SK-N-SH treated with all-trans-retinoic acid at 6 μM for 48 hours (cell line): ENCODE results near the gene ZNF709.

Experiments used
- ATAC-seq: fragments of 200-7000 bp; cut with Tn5 transposase; 3 replicates; pipeline ENCODE4 v1.9.1; 2020; ENCODE audit warnings: mild to moderate bottlenecking, moderate library complexity
- ARNTL ChIP-seq: fragments of 450-650 bp; formaldehyde crosslinking; IDR thresholded peaks from 2 replicates; pipeline ENCODE4 v1.5.0; 2020; ENCODE audit warnings: low read depth, mild to moderate bottlenecking, moderate library complexity, borderline replicate concordance
- BACH2 ChIP-seq: fragments of 250-450 bp; sonication (Bioruptor Pico); IDR thresholded peaks from 2 replicates; pipeline ENCODE4 v1.9.0; 2021; ENCODE audit warnings: mild to moderate bottlenecking, borderline replicate concordance
- CREB5 ChIP-seq: fragments of 250-450 bp; sonication (Bioruptor Pico); IDR thresholded peaks from 2 replicates; pipeline ENCODE4 v1.5.1; 2020; ENCODE audit warnings: low read depth, mild to moderate bottlenecking, moderate library complexity
- CSDC2 ChIP-seq: fragments of 250-450 bp; sonication (Bioruptor Pico); IDR thresholded peaks from 2 replicates; pipeline ENCODE4 v1.5.0; 2020; ENCODE audit warnings: mild to moderate bottlenecking, moderate library complexity
- CSRNP3 ChIP-seq: fragments of 250-450 bp; sonication (Bioruptor Pico); IDR thresholded peaks from 2 replicates; pipeline ENCODE4 v1.5.1; 2021; ENCODE audit warnings: mild to moderate bottlenecking, moderate library complexity
- ESRRG ChIP-seq: fragments of 250-450 bp; sonication (Bioruptor Pico); IDR thresholded peaks from 2 replicates; pipeline ENCODE4 v1.6.1; 2021; ENCODE audit warnings: mild to moderate bottlenecking
- PATZ1 ChIP-seq: fragments of 250-450 bp; sonication (Bioruptor Pico); IDR thresholded peaks from 2 replicates; pipeline ENCODE4 v1.8.0; 2020; ENCODE audit warnings: mild to moderate bottlenecking, moderate library complexity, borderline replicate concordance
- POU6F1 ChIP-seq: fragments of 250-450 bp; sonication (Bioruptor Pico); IDR thresholded peaks from 2 replicates; pipeline ENCODE4 v1.8.0; 2021; ENCODE audit warnings: low read depth, mild to moderate bottlenecking, moderate library complexity, borderline replicate concordance
- PPARA ChIP-seq: fragments of 250-450 bp; sonication (Bioruptor Pico); IDR thresholded peaks from 2 replicates; pipeline ENCODE4 v1.5.0; 2020; ENCODE audit warnings: mild to moderate bottlenecking, borderline replicate concordance
- SNAI2 ChIP-seq: fragments of 250-450 bp; sonication (Bioruptor Pico); IDR thresholded peaks from 2 replicates; pipeline ENCODE4 v1.5.0; 2020; ENCODE audit warnings: mild to moderate bottlenecking, moderate library complexity
- TCF4 ChIP-seq: fragments of 250-450 bp; sonication (Bioruptor Pico); IDR thresholded peaks from 2 replicates; pipeline ENCODE4 v1.8.0; 2021; ENCODE audit warnings: mild to moderate bottlenecking, moderate library complexity, borderline replicate concordance
- TOX ChIP-seq: fragments of 250-450 bp; sonication (Bioruptor Pico); IDR thresholded peaks from 2 replicates; pipeline ENCODE4 v1.8.0; 2021; ENCODE audit warnings: mild to moderate bottlenecking, moderate library complexity, borderline replicate concordance
- ZC3H10 ChIP-seq: fragments of 250-450 bp; sonication (Bioruptor Pico); IDR thresholded peaks from 2 replicates; pipeline ENCODE4 v1.5.1; 2021; ENCODE audit warnings: mild to moderate bottlenecking, moderate library complexity
- ZFP3 ChIP-seq: fragments of 250-450 bp; sonication (Bioruptor Pico); IDR thresholded peaks from 2 replicates; pipeline ENCODE4 v1.5.0; 2020; ENCODE audit warnings: mild to moderate bottlenecking, moderate library complexity
- ZNF565 ChIP-seq: fragments of 450-650 bp; formaldehyde crosslinking; conservative IDR thresholded peaks from 2 replicates; pipeline ENCODE4 v1.5.0; 2020; ENCODE audit warnings: low read depth, mild to moderate bottlenecking, moderate library complexity
- ZNF70 ChIP-seq: fragments of 450-650 bp; formaldehyde crosslinking; IDR thresholded peaks from 2 replicates; pipeline ENCODE4 v1.5.0; 2020; ENCODE audit warnings: mild to moderate bottlenecking, moderate library complexity
- ZNF8 ChIP-seq: fragments of 450-650 bp; formaldehyde crosslinking; IDR thresholded peaks from 2 replicates; pipeline ENCODE4 v1.5.0; 2020; ENCODE audit warnings: mild to moderate bottlenecking, moderate library complexity

The ZNF709 gene

GRCh38 chr19:12484371-12485051 is at the start of gene ZNF709:
TSS of gene ZNF709 (minus strand) at chr19:12484816. CDS start at chr19:12484657, 159 bp downstream.
- ATAC-seq = peak; percentile 99
- no peak for TF ChIP-seq TOX
- no peak for TF ChIP-seq PPARA
- 0 out of 2 replicates have a peak, but pooled peaks have one; percentile 15 for TF ChIP-seq ZFP3 (CRISPR knock-in tag)

GRCh38 chr19:12527034-12527836 is 42.6 kb upstream of the ZNF709 start:
- no peak for ATAC-seq
- TF ChIP-seq ZNF8 (CRISPR knock-in tag) = no peak
- no peak for TF ChIP-seq CREB5 (CRISPR knock-in tag)
- TF ChIP-seq ZNF70 (CRISPR knock-in tag) = no peak
- no peak for TF ChIP-seq CSDC2 (CRISPR knock-in tag)
- TF ChIP-seq TCF4 = no peak
- TF ChIP-seq SNAI2 = no peak
- TF ChIP-seq ARNTL (CRISPR knock-in tag) = no peak
- no peak for TF ChIP-seq CSRNP3 (CRISPR knock-in tag)
- no peak for TF ChIP-seq POU6F1 (CRISPR knock-in tag)
- no peak for TF ChIP-seq ZC3H10 (CRISPR knock-in tag)
- no peak for TF ChIP-seq BACH2 (CRISPR knock-in tag)
- TF ChIP-seq ZFP3 (CRISPR knock-in tag) = no peak
- no peak for TF ChIP-seq TOX
- TF ChIP-seq, all 23 proteins: peak for 0

GRCh38 chr19:12526542-12526941 is 41.9 kb upstream of the ZNF709 start:
- no peak for TF ChIP-seq BACH2 (CRISPR knock-in tag)

GRCh38 chr19:12521996-12522395 is 37.4 kb upstream of the ZNF709 start:
- TF ChIP-seq ZNF8 (CRISPR knock-in tag) (no peak), TOX (no peak), ESRRG (CRISPR knock-in tag) (no peak), TCF4 (no peak), ZC3H10 (CRISPR knock-in tag) (no peak), CREB5 (CRISPR knock-in tag) (no peak), ZNF70 (CRISPR knock-in tag) (no peak), CSRNP3 (CRISPR knock-in tag) (no peak), PATZ1 (CRISPR knock-in tag) (no peak), ZNF565 (CRISPR knock-in tag) (no peak)
- ATAC-seq = no peak

More at GRCh38 chr19:12526542-12526941, 41.9 kb upstream of the ZNF709 start:
- no peak for ATAC-seq
